ENCODE measurements around the gene LAMC2. TPM values are rescaled to one million over a fixed set of nuclear protein-coding genes. Genes with fewer than 3 reads are reported as not detected.

LAMC2 gene
- total RNA-seq, 3 donors from 2014 or later, result 0.03 TPM; not detected in 2

- ATAC-seq (no peak), DNase-seq (no peak)
- no peaks in the 10 kb centered on the region for H3K4me1 Mint-ChIP-seq (ENCODE audit: low read depth)
- H3K9me3 Mint-ChIP-seq, result no peaks in the 10 kb centered on the region
- peaks cover 12% of the 10 kb centered on the region for H3K27me3 Mint-ChIP-seq (ENCODE audit: low read depth)
- H3K4me3 Mint-ChIP-seq, result no peak overlapping the region
- no peaks in the 10 kb centered on the region for H3K36me3 Mint-ChIP-seq (ENCODE audit: insufficient read depth)
These were observed 58.4 kb downstream of the LAMC2 start for GRCh38 chr1:183244466-183244865.

- ATAC-seq (no peak), DNase-seq (no peak)
- Mint-ChIP-seq H3K9me3 (no peaks in the 10 kb centered on the region), H3K4me1 (ENCODE audit: low read depth) (no peaks in the 10 kb centered on the region), H3K4me3 (no peak overlapping the region), H3K36me3 (ENCODE audit: insufficient read depth) (no peaks in the 10 kb centered on the region), H3K27me3 (ENCODE audit: low read depth) (peaks cover 15% of the 10 kb centered on the region)
These were observed 59.3 kb downstream of the LAMC2 start for GRCh38 chr1:183245357-183245756.

- no peak overlapping the region for H3K4me3 Mint-ChIP-seq
- no peaks in the 10 kb centered on the region for H3K36me3 Mint-ChIP-seq (ENCODE audit: insufficient read depth)
- H3K9me3 Mint-ChIP-seq, result no peaks in the 10 kb centered on the region
- no peaks in the 10 kb centered on the region for H3K4me1 Mint-ChIP-seq (ENCODE audit: low read depth)
- no peak for ATAC-seq
- H3K27me3 Mint-ChIP-seq (ENCODE audit: low read depth), result peaks cover 13% of the 10 kb centered on the region
- no peak for DNase-seq
These were observed 60.4 kb downstream of the LAMC2 start for GRCh38 chr1:183246436-183246835.

- Mint-ChIP-seq H3K36me3 (ENCODE audit: insufficient read depth) (no peaks in the 10 kb centered on the region), H3K4me1 (ENCODE audit: low read depth) (no peaks in the 10 kb centered on the region), H3K9me3 (no peaks in the 10 kb centered on the region), H3K4me3 (no peak overlapping the region), H3K27me3 (ENCODE audit: low read depth) (peaks cover 10% of the 10 kb centered on the region)
- ATAC-seq, result no peak
- no peak for DNase-seq
These were observed 61.0 kb downstream of the LAMC2 start for GRCh38 chr1:183247066-183247465.

DNA sequence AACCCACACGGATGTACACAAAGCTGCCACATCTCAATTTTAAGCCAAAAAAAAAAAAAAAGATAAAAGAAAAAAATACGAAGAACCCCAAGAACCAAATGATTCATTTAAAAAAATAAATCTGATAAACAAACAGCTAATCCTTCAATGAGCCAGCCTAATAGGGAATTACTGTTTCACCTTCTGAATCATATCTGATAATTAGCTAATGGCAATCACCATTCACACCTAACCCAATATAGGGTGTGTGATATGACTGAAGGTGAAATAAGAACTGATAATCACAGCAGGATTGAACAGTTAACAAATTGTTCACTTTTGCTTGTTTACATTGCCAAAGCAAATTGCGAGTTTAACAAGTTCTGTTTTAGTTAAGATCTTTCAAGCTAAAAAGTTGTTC lies 61.4 kb downstream of the LAMC2 start:
- Mint-ChIP-seq H3K9me3 (no peaks in the 10 kb centered on the region), H3K36me3 (ENCODE audit: insufficient read depth) (no peaks in the 10 kb centered on the region), H3K4me3 (no peak overlapping the region), H3K27me3 (ENCODE audit: low read depth) (peaks cover 10% of the 10 kb centered on the region), H3K4me1 (ENCODE audit: low read depth) (no peaks in the 10 kb centered on the region)
- ATAC-seq (no peak), DNase-seq (no peak)

DNA sequence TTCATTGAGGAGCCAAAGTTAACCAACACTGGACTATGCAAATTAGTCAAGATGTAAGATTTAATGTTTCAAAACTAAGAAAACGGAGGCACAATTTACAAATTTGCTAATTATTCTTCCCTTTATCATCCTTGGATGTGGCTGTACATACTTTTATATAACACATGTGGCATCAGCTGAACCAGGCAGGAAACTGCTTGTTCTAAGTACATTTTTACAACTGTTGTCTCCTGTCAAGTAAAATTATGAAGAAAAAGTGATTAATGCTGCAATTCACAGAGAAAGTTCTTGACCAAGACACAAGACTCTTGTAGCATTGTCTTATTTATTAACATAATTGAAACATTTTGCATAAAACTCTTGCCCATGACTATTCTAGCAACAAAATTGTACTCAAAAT lies 61.9 kb downstream of the LAMC2 start:
- Mint-ChIP-seq H3K9me3 (no peaks in the 10 kb centered on the region), H3K4me3 (no peak overlapping the region), H3K4me1 (ENCODE audit: low read depth) (no peaks in the 10 kb centered on the region), H3K27me3 (ENCODE audit: low read depth) (peaks cover 10% of the 10 kb centered on the region), H3K36me3 (ENCODE audit: insufficient read depth) (no peaks in the 10 kb centered on the region)
- ATAC-seq (no peak), DNase-seq (no peak)

DNA sequence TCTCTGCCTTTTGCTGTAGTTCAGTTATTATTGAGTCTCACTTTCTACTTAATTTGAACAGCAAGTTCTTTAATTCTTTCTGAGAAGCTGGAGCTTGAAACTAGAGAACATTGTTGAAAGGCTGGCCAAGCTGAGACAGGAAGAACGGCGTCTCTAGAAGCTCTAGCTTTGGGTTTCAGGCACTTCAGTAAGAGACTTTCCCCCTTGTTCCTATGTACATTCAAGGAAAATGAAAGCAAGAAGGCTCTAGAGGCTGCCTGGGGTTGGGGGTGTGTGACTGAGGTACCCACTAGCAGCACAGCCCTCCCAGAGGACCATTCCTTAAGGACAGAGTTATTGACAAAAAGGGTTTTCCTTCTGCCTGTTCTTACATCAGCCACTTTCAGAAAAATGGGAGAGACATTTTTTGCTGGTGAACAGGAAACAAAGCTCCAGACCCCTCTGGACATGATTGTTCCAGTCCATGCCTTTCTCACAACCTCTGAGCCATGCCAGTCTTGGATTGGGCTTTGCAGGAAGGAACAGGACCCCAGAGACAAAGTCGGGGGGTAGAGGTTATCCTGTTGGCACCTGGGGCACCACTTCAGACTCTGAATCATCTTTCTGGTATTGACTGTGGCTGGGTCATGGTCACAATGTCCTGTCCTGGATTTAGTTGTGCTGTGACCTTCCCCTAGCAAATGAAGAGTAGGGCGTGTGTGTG lies 63.1 kb downstream of the LAMC2 start:
- DNase-seq, result no peak
- H3K27me3 Mint-ChIP-seq (ENCODE audit: low read depth), result peaks cover 5% of the 10 kb centered on the region
- H3K4me1 Mint-ChIP-seq (ENCODE audit: low read depth), result no peaks in the 10 kb centered on the region
- H3K9me3 Mint-ChIP-seq, result no peaks in the 10 kb centered on the region
- no peak for ATAC-seq
- no peaks in the 10 kb centered on the region for H3K36me3 Mint-ChIP-seq (ENCODE audit: insufficient read depth)
- no peak overlapping the region for H3K4me3 Mint-ChIP-seq

- ATAC-seq, result no peak
- H3K9me3 Mint-ChIP-seq, result no peaks in the 10 kb centered on the region
- H3K4me1 Mint-ChIP-seq (ENCODE audit: low read depth), result no peaks in the 10 kb centered on the region
- H3K4me3 Mint-ChIP-seq, result no peak overlapping the region
- H3K27me3 Mint-ChIP-seq (ENCODE audit: low read depth), result peaks cover 3% of the 10 kb centered on the region
- DNase-seq, result no peak
- H3K36me3 Mint-ChIP-seq (ENCODE audit: insufficient read depth), result no peaks in the 10 kb centered on the region
These were observed 63.9 kb downstream of the LAMC2 start for GRCh38 chr1:183249941-183250452.

- no peak for ATAC-seq
- Mint-ChIP-seq H3K9me3 (no peaks in the 10 kb centered on the region), H3K4me3 (no peak overlapping the region), H3K36me3 (ENCODE audit: insufficient read depth) (no peaks in the 10 kb centered on the region), H3K4me1 (ENCODE audit: low read depth) (no peaks in the 10 kb centered on the region), H3K27me3 (ENCODE audit: low read depth) (peaks cover 3% of the 10 kb centered on the region)
- DNase-seq, result no peak
These were observed 65.3 kb downstream of the LAMC2 start for GRCh38 chr1:183251101-183251958.

DNA sequence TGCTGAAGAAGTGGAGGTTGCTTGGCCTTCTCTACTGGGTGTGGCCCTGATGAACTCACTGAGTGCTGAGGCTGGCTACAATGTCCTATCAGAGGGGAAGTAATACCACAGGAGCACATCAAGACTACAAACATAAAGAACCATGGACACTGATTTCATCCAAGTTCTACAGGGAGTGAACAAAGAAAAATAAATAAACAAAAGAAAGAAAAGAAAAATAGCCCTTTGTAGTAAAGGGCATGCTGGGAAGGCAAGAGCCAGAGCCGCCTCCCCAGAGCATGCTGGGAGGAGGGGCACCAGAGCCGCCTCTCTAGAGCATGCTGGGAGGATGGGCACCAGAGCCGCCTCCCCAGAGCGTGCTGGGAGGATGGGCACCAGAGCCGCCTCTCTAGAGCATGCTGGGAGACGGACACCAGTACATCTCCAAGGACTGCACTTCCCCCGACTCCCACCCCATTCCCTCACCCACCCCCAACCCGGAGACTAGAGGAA lies 65.9 kb downstream of the LAMC2 start:
- Mint-ChIP-seq H3K4me3 (no peak overlapping the region), H3K9me3 (no peaks in the 10 kb centered on the region), H3K4me1 (ENCODE audit: low read depth) (no peaks in the 10 kb centered on the region), H3K36me3 (ENCODE audit: insufficient read depth) (no peaks in the 10 kb centered on the region), H3K27me3 (ENCODE audit: low read depth) (peaks cover 3% of the 10 kb centered on the region)
- no peak for ATAC-seq
- DNase-seq, result no peak

DNA sequence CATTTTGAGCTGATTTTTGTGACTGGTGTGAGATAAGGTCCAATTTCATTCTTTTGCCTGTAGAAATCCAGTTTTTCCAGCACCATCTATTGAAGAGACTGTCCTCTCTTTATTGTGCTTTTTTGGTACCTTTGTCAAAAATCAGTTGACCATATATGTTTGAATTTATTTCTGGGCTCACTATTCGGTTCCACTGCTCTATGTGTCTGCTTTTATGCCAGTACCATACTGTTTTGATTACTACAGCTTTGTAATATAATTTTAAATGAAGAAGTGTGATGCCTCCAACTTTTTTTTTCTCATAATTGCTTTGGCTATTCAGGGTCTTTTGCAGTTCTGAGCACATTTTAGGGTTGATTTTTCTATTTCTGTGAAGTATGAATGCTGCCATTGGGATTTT lies 69.0 kb downstream of the LAMC2 start:
- H3K36me3 Mint-ChIP-seq (ENCODE audit: insufficient read depth), result no peaks in the 10 kb centered on the region
- ATAC-seq (no peak), DNase-seq (no peak)
- H3K9me3 Mint-ChIP-seq, result no peaks in the 10 kb centered on the region
- H3K4me1 Mint-ChIP-seq (ENCODE audit: low read depth), result no peaks in the 10 kb centered on the region
- H3K4me3 Mint-ChIP-seq, result no peak overlapping the region
- H3K27me3 Mint-ChIP-seq (ENCODE audit: low read depth), result peaks cover 8% of the 10 kb centered on the region

- no peaks in the 10 kb centered on the region for H3K36me3 Mint-ChIP-seq (ENCODE audit: insufficient read depth)
- no peak for ATAC-seq
- no peak overlapping the region for H3K4me3 Mint-ChIP-seq
- H3K4me1 Mint-ChIP-seq (ENCODE audit: low read depth), result no peaks in the 10 kb centered on the region
- peaks cover 19% of the 10 kb centered on the region for H3K27me3 Mint-ChIP-seq (ENCODE audit: low read depth)
- H3K9me3 Mint-ChIP-seq, result no peaks in the 10 kb centered on the region
- no peak for DNase-seq
These were observed 73.9 kb downstream of the LAMC2 start for GRCh38 chr1:183259924-183260323.

- H3K4me3 Mint-ChIP-seq, result no peak overlapping the region
- H3K27me3 Mint-ChIP-seq (ENCODE audit: low read depth), result peaks cover 22% of the 10 kb centered on the region
- ATAC-seq (no peak), DNase-seq (no peak)
- H3K36me3 Mint-ChIP-seq (ENCODE audit: insufficient read depth), result no peaks in the 10 kb centered on the region
- H3K9me3 Mint-ChIP-seq, result no peaks in the 10 kb centered on the region
- H3K4me1 Mint-ChIP-seq (ENCODE audit: low read depth), result no peaks in the 10 kb centered on the region
These were observed 76.7 kb downstream of the LAMC2 start for GRCh38 chr1:183262628-183263200.

DNA sequence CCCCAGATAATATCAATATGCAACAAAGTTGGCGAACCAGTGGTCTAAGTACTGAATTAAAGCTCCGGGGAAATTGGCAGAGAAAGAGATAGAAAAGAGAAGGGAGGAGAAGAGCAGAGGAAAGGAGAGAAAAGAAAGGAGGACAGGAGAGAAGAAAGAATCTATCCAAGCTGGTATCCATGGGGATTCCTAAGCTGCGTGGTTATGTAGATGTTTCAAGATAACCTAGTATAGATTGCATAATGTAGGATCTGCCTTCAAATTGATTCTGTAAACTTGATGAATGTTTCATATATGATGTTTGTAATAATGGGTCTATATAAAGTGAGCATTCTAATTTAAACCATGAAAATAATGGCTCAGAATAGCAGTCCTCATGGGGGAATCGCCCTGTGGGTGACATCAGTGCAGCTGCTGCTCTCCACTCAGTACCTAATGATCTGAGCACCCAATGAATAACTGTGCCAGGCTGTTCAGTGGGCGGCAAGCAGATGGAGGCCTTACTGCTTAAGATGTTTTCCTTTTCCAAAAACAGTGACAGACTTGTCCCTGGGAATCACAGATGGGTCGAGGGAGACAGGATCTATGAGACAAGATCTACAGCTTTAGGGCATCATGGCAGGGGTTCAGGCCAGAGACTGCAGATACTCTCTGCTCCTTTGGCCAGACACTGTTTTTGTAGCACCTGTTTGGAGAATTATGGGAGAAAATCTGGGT lies 78.0 kb downstream of the LAMC2 start:
- ATAC-seq (no peak), DNase-seq (no peak)
- Mint-ChIP-seq H3K4me1 (ENCODE audit: low read depth) (no peaks in the 10 kb centered on the region), H3K27me3 (ENCODE audit: low read depth) (peaks cover 26% of the 10 kb centered on the region), H3K4me3 (no peak overlapping the region), H3K36me3 (ENCODE audit: insufficient read depth) (no peaks in the 10 kb centered on the region), H3K9me3 (no peaks in the 10 kb centered on the region)
